GM19455 (cell line): ENCODE measurements around the gene ATP2B2.

ENCODE experiments used
- ATAC-seq: cut with Tn5 transposase; IDR thresholded peaks from one replicate; pipeline ENCODE4 v1.9.1; 2021; ENCODE audit not compliant: unreplicated experiment

Gene ATP2B2

GRCh38 chr3:10471054-10471688 is 34.2 kb downstream of the ATP2B2 start:
- no peak for ATAC-seq

- no peak for ATAC-seq
Measured at GRCh38 chr3:10470120-10471053, 35.0 kb downstream of the ATP2B2 start.

GRCh38 chr3:10469441-10470119 is 35.8 kb downstream of the ATP2B2 start:
- no peak for ATAC-seq

- no peak for ATAC-seq
Measured at GRCh38 chr3:10468613-10469354, 36.6 kb downstream of the ATP2B2 start.

GRCh38 chr3:10467904-10468612 is 37.3 kb downstream of the ATP2B2 start:
- ATAC-seq: no peak

GRCh38 chr3:10467204-10467603 is 38.2 kb downstream of the ATP2B2 start:
- no peak for ATAC-seq

- ATAC-seq: no peak
Measured at GRCh38 chr3:10466186-10466585, 39.2 kb downstream of the ATP2B2 start.

GRCh38 chr3:10465161-10465560 is 40.2 kb downstream of the ATP2B2 start:
- ATAC-seq: no peak

GRCh38 chr3:10463533-10464434 is 41.6 kb downstream of the ATP2B2 start:
- no peak for ATAC-seq

GRCh38 chr3:10462641-10463532 is 42.5 kb downstream of the ATP2B2 start:
- ATAC-seq: no peak

- ATAC-seq: no peak
Measured at GRCh38 chr3:10460951-10461545, 44.3 kb downstream of the ATP2B2 start.

- no peak for ATAC-seq
Measured at GRCh38 chr3:10459954-10460754, 45.2 kb downstream of the ATP2B2 start.

- ATAC-seq: no peak
Measured at GRCh38 chr3:10457560-10457959, 47.8 kb downstream of the ATP2B2 start.

- no peak for ATAC-seq
Measured at GRCh38 chr3:10456981-10457380, 48.4 kb downstream of the ATP2B2 start.

GRCh38 chr3:10455545-10455914 is 49.9 kb downstream of the ATP2B2 start:
- ATAC-seq: no peak

GRCh38 chr3:10454907-10455544 is 50.4 kb downstream of the ATP2B2 start:
- no peak for ATAC-seq
